A549 (cell line): ENCODE measurements around the gene FRS3. TPM values are rescaled to one million over a fixed set of nuclear protein-coding genes. Genes with fewer than 3 reads are reported as not detected.

ENCODE experiments used
- ATAC-seq, 2 experiments: fragments of 200-7000 bp in 1 of 2; fragments of >200 bp in 1 of 2; cut with Nextera tagmentation in 1 of 2; cut with Tn5 transposase in 1 of 2; 3 replicates each; pipeline versions ENCODE4 v1.8.0 to v1.9.1; 2018 to 2020; ENCODE audit warnings: mild to moderate bottlenecking in 1 of 2, moderate library complexity in 1 of 2
- CTCF ChIA-PET: fragments of 300-600 bp; sonication (Branson Sonifier 250); formaldehyde crosslinking; extraction: SDS; loops from one replicate; lab custom pipeline; 2021; ENCODE audit warnings: antibody characterized with exemption, inconsistent platforms; lab: Yijun Ruan, JAX
- POLR2A ChIA-PET: fragments of 350-600 bp; formaldehyde crosslinking; extraction: SDS; loops from one replicate; lab custom pipeline; 2021; ENCODE audit warnings: antibody characterized with exemption, inconsistent platforms; lab: Yijun Ruan, JAX
- DNase-seq, 2 experiments: peaks; one replicate each; pipeline versions ENCODE4 v3.0.0 to v3.0.0-alpha.2; 2011 to 2016; ENCODE audit warnings: low read depth in 1 of 2, low spot score in 1 of 2
- FAIRE-seq: peaks from 2 replicates; lab custom pipeline; 2011; peaks lifted over from hg19 to GRCh38; lab: Jason Lieb, UNC
- H3K27ac ChIP-seq, 2 experiments: fragments of >200 bp; sonication (Bioruptor Twin); formaldehyde crosslinking; 3 replicates each; pipeline ENCODE4 v1.5.1; 2016 to 2017
- H3K4me1 ChIP-seq: fragments of >200 bp; sonication (Bioruptor Twin); formaldehyde crosslinking; 3 replicates; pipeline ENCODE4 v1.6.1; 2016
- H3K4me2 ChIP-seq: fragments of >200 bp; sonication (Bioruptor Twin); formaldehyde crosslinking; 3 replicates; pipeline ENCODE4 v1.6.1; 2016
- H3K4me3 ChIP-seq: fragments of >200 bp; sonication (Bioruptor Twin); formaldehyde crosslinking; 3 replicates; pipeline ENCODE4 v1.5.1; 2016
- H3K9me3 ChIP-seq: fragments of >200 bp; sonication (Bioruptor Twin); formaldehyde crosslinking; 3 replicates; pipeline ENCODE4 v1.6.1; 2016
- BCL3 ChIP-seq: fragments of >200 bp; sonication (Bioruptor Twin); formaldehyde crosslinking; IDR thresholded peaks from 3 replicates; pipeline ENCODE4 v1.6.1; 2016
- CHD2 ChIP-seq: fragments of 150-350 bp; IDR thresholded peaks from 2 replicates; pipeline ENCODE4 v1.6.1; 2014; ENCODE audit warnings: low read length; ENCODE audit not compliant: partially characterized antibody
- E2F6 ChIP-seq: IDR thresholded peaks from 2 replicates; pipeline ENCODE4 v1.6.1; 2012; ENCODE audit warnings: low read depth, borderline replicate concordance
- FOSL2 ChIP-seq, 2 experiments: fragments of 450-650 bp in 1 of 2; fragments of >200 bp in 1 of 2; sonication (Bioruptor Twin) in 1 of 2; formaldehyde crosslinking; IDR thresholded peaks; 2 replicates each; pipeline versions ENCODE4 v1.5.0 to v1.6.1; 2016 to 2020; ENCODE audit warnings: mild to moderate bottlenecking in 1 of 2, moderate library complexity in 1 of 2
- HES2 ChIP-seq: fragments of >200 bp; sonication (Bioruptor Twin); formaldehyde crosslinking; IDR thresholded peaks from 2 replicates; pipeline ENCODE4 v1.6.1; 2016
- HMGXB4 ChIP-seq: fragments of 250-450 bp; sonication (Bioruptor Pico); IDR thresholded peaks from 2 replicates; pipeline ENCODE4 v1.5.0; 2021; ENCODE audit warnings: mild to moderate bottlenecking, moderate library complexity, borderline replicate concordance
- HOXA7 ChIP-seq: fragments of 250-450 bp; sonication (Bioruptor Pico); IDR thresholded peaks from 2 replicates; pipeline ENCODE4 v1.5.0; 2020; ENCODE audit warnings: mild to moderate bottlenecking, moderate library complexity
- HOXB13 ChIP-seq: fragments of 250-450 bp; sonication (Bioruptor Pico); IDR thresholded peaks from 2 replicates; pipeline ENCODE4 v1.5.0; 2020; ENCODE audit warnings: low read depth, mild to moderate bottlenecking, moderate library complexity
- HOXB5 ChIP-seq: fragments of 250-450 bp; sonication (Bioruptor Pico); IDR thresholded peaks from 2 replicates; pipeline ENCODE4 v1.5.0; 2020; ENCODE audit warnings: mild to moderate bottlenecking, moderate library complexity
- JUN ChIP-seq, 2 experiments: fragments of >200 bp; sonication (Bioruptor Twin); formaldehyde crosslinking; IDR thresholded peaks; 2 replicates in 1 of 2; 3 replicates in 1 of 2; pipeline ENCODE4 v1.6.1; 2016 to 2017
- NFE2L2 ChIP-seq: fragments of 150-350 bp; conservative IDR thresholded peaks from 2 replicates; pipeline ENCODE4 v1.6.1; 2014; ENCODE audit warnings: low read length
- NPAS2 ChIP-seq: fragments of 250-450 bp; sonication (Bioruptor Pico); IDR thresholded peaks from 2 replicates; pipeline ENCODE4 v1.8.0; 2022; ENCODE audit warnings: mild to moderate bottlenecking, moderate library complexity, borderline replicate concordance
- NR3C1 ChIP-seq: fragments of >200 bp; sonication (Bioruptor Twin); formaldehyde crosslinking; IDR thresholded peaks from 3 replicates; pipeline ENCODE4 v1.6.1; 2017
- PBX3 ChIP-seq: IDR thresholded peaks from 2 replicates; pipeline ENCODE4 v1.6.1; 2012
- RARB ChIP-seq: fragments of 250-450 bp; sonication (Bioruptor Pico); IDR thresholded peaks from 2 replicates; pipeline ENCODE4 v1.8.0; 2021; ENCODE audit warnings: mild to moderate bottlenecking, moderate library complexity
- RCOR1 ChIP-seq: fragments of 150-350 bp; IDR thresholded peaks from 2 replicates; pipeline ENCODE4 v1.6.1; 2014; ENCODE audit warnings: antibody characterized with exemption, low read length, low read depth
- REST ChIP-seq: fragments of 200-600 bp; sonication (generic); IDR thresholded peaks from 2 replicates; pipeline ENCODE4 v1.6.1; 2016; ENCODE audit warnings: antibody characterized with exemption, mild to moderate bottlenecking, moderate library complexity
- SMC3 ChIP-seq: fragments of >200 bp; sonication (Bioruptor Twin); formaldehyde crosslinking; IDR thresholded peaks from 3 replicates; pipeline ENCODE4 v1.6.1; 2018; ENCODE audit warnings: inconsistent platforms
- SREBF2 ChIP-seq: fragments of 450-650 bp; IDR thresholded peaks from 2 replicates; pipeline ENCODE4 v1.6.1; 2014; ENCODE audit warnings: mild to moderate bottlenecking, moderate library complexity
- USF2 ChIP-seq: fragments of 450-650 bp; IDR thresholded peaks from 2 replicates; pipeline ENCODE4 v1.6.1; 2014; ENCODE audit warnings: antibody characterized with exemption
- ZC3H11A ChIP-seq: fragments of 450-650 bp; IDR thresholded peaks from 2 replicates; pipeline ENCODE4 v1.6.1; 2014; ENCODE audit warnings: antibody characterized with exemption, mild to moderate bottlenecking
- WGBS: methylation state at CpG from one replicate; pipeline ENCODE4 v1.1.6; 2017; ENCODE audit errors: missing lambda C conversion rate; 5-methylcytosine and 5-hydroxymethylcytosine counted together
- polyA plus RNA-seq, 4 experiments: library from polyadenylated mRNA; depleted of rRNA in 3 of 4; stranded (reverse); fragments of >200 nt; fragmentation: RNase III in 1 of 4; extraction: RNeasy Plus Mini Kit Qiagen cat#74134 plus additional on column Dnase treatment in 1 of 4; gene quantifications; 2 replicates in 3 of 4; 3 replicates in 1 of 4; pipeline ENCODE4 v1.2.3, GENCODE V29; 2011 to 2017

Gene FRS3
- polyA plus RNA-seq, 2 of the 4 experiments (the other 2 are of a cell fraction), result 1.9 to 2.0 TPM

GRCh38 chr6:41755895-41756294, 23.8 kb downstream of the FRS3 start:
- ATAC-seq (no peak), FAIRE-seq (no peak), DNase-seq (no peak)
- no peak overlapping the region for H3K4me2 ChIP-seq
- H3K9me3 ChIP-seq, result no peaks in the 10 kb centered on the region
- H3K4me1 ChIP-seq, result no peaks in the 10 kb centered on the region
- no peak overlapping the region for H3K27ac ChIP-seq
- WGBS, result 45% methylated on average over 3 of the region's 4 CpGs
- TF ChIP-seq FOSL2 (IDR thresholded peaks at IDR 0.05) (no peak), FOSL2 (CRISPR knock-in tag; IDR thresholded peaks at IDR 0.05) (no peak), NR3C1 (no peak), SMC3 (no peak), BCL3 (no peak), HOXB13 (CRISPR knock-in tag) (no peak), JUN (IDR thresholded peaks at IDR 0.05) (no peak), NFE2L2 (no peak), SREBF2 (no peak), PBX3 (no peak), RCOR1 (no peak), HOXB5 (CRISPR knock-in tag) (no peak), ZC3H11A (no peak), USF2 (no peak), HES2 (no peak), REST (no peak), CHD2 (no peak)
- no peak overlapping the region for H3K4me3 ChIP-seq
- POLR2A ChIA-PET, result no interaction called here
- CTCF ChIA-PET, result interaction anchor here (0.8 to 1.4 kb wide), 5 partner anchors 15 to 388 kb away, joined by 3 read pairs; no protein-coding TSS in a partner anchor

GRCh38 chr6:41750374-41750773, 29.3 kb downstream of the FRS3 start:
- no peak overlapping the region for H3K27ac ChIP-seq
- no peak overlapping the region for H3K4me2 ChIP-seq
- H3K9me3 ChIP-seq, result no peaks in the 10 kb centered on the region
- ATAC-seq, result no peak
- ChIA-PET POLR2A (no interaction called here), CTCF (interaction anchor here (0.6 to 2.6 kb wide), 5 partner anchors 10 to 177 kb away, joined by 3 to 9 read pairs (median 3); partner anchors contain the start of gene TFEB)
- TF ChIP-seq HOXA7 (CRISPR knock-in tag) (no peak), NPAS2 (CRISPR knock-in tag) (no peak), RARB (CRISPR knock-in tag) (no peak), E2F6 (no peak), FOSL2 (IDR thresholded peaks at IDR 0.05) (no peak), FOSL2 (CRISPR knock-in tag; IDR thresholded peaks at IDR 0.05) (no peak), USF2 (no peak), HMGXB4 (CRISPR knock-in tag) (no peak)
- no peaks in the 10 kb centered on the region for H3K4me1 ChIP-seq
- DNase-seq, result no peak
- 63% methylated on average over 3 of the region's 3 CpGs for WGBS
- no peak overlapping the region for H3K4me3 ChIP-seq
- FAIRE-seq, result no peak
